HL-60/S4 (cell line): Measurements from ENCODE around the gene AMY1A.
"Not testable (repeated sequence)": the region's sequence is repeated elsewhere in the genome, so short reads cannot be mapped to it uniquely, and the experiment has no call there.

Source experiments
- in situ Hi-C: fragments of 300-500 bp; cut with MboI; formaldehyde crosslinking; loops from 2 replicates; pipeline ENCODE4 v1.14.3; 2022; ENCODE audit warnings: low sequenced_read_pairs

AMY1A gene

GRCh38 chr1:103655460-103655859 is at the start of gene AMY1A:
AMY1A (plus strand) TSS chr1:103655760; CDS start chr1:103656331, 571 bp downstream.
- in situ Hi-C loops, result not testable (repeated sequence)

GRCh38 chr1:103616362-103616761 is 39.2 kb upstream of the AMY1A start:
- in situ Hi-C loops, result no loop called here

GRCh38 chr1:103616994-103617477 is 38.5 kb upstream of the AMY1A start, which contains the start of gene AMY2A:
AMY2A (plus strand) TSS chr1:103617427; CDS start chr1:103617441, 14 bp downstream.
- in situ Hi-C loops, result not testable (repeated sequence)

- in situ Hi-C loops, result not testable (repeated sequence)
Observed at GRCh38 chr1:103627436-103627835, 28.1 kb upstream of the AMY1A start.

- in situ Hi-C loops, result not testable (repeated sequence)
Observed at GRCh38 chr1:103641194-103641593, 14.4 kb upstream of the AMY1A start.

- in situ Hi-C loops, result not testable (repeated sequence)
Observed at GRCh38 chr1:103643908-103644307, 11.7 kb upstream of the AMY1A start.

- in situ Hi-C loops, result not testable (repeated sequence)
Observed at GRCh38 chr1:103650305-103650704, 5.3 kb upstream of the AMY1A start.

- in situ Hi-C loops, result not testable (repeated sequence)
Observed at GRCh38 chr1:103650889-103651288, 4.7 kb upstream of the AMY1A start.

GRCh38 chr1:103654133-103654532 is 1.4 kb upstream of the AMY1A start:
- in situ Hi-C loops, result not testable (repeated sequence)

- in situ Hi-C loops, result not testable (repeated sequence)
Observed at GRCh38 chr1:103676335-103676734, 20.8 kb downstream of the AMY1A start.

- in situ Hi-C loops, result not testable (repeated sequence)
Observed at GRCh38 chr1:103696110-103696509, 40.5 kb downstream of the AMY1A start, which contains the start of gene AMY1B. AMY1B (minus strand) TSS chr1:103696210; CDS start chr1:103695639, 571 bp downstream.

- in situ Hi-C loops, result not testable (repeated sequence)
Observed at GRCh38 chr1:103697430-103697829, 41.9 kb downstream of the AMY1A start.

GRCh38 chr1:103700669-103701068 is 45.1 kb downstream of the AMY1A start:
- in situ Hi-C loops, result not testable (repeated sequence)

GRCh38 chr1:103701256-103701655 is 45.7 kb downstream of the AMY1A start:
- in situ Hi-C loops, result not testable (repeated sequence)

- in situ Hi-C loops, result not testable (repeated sequence)
Observed at GRCh38 chr1:103707670-103708069, 52.1 kb downstream of the AMY1A start.

- in situ Hi-C loops, result not testable (repeated sequence)
Observed at GRCh38 chr1:103710381-103710780, 54.8 kb downstream of the AMY1A start.
